ENCODE measurements around the gene TPO.

GRCh38 chr2:1479346-1479745 lies 66.1 kb downstream of the TPO start:
- no peak for TF ChIP-seq TCF7L2 (IDR thresholded peaks at IDR 0.05; ENCODE audit: low read depth, low read length)
- TF ChIP-seq POLR2AphosphoS5 (IDR thresholded peaks at IDR 0.05; ENCODE audit: low read depth, low read length) = no peak
- no peak for TF ChIP-seq CTCF (IDR thresholded peaks at IDR 0.05)
- no peak for TF ChIP-seq SIN3A (IDR thresholded peaks at IDR 0.05; ENCODE audit: borderline replicate concordance, insufficient read depth, low read depth, low read length)

Measured in Panc1 (cell line).